Nephron (organoid): Measurements from ENCODE around the gene DEGS1.

Source experiments
- H3K27ac Mint-ChIP-seq, 3 experiments: 2 replicates each; pipeline ENCODE4 v1.8.0; 2020; ENCODE audit warnings: mixed read lengths in 3 of 3, mild to moderate bottlenecking in 2 of 3, moderate library complexity in 1 of 3
- H3K27me3 Mint-ChIP-seq: 2 replicates; pipeline ENCODE4 v1.8.0; 2021; ENCODE audit warnings: low read depth, mild to moderate bottlenecking, moderate library complexity, mixed read lengths
- H3K36me3 Mint-ChIP-seq: 2 replicates; pipeline ENCODE4 v1.8.0; 2020; ENCODE audit warnings: low read depth, mixed read lengths
- H3K4me1 Mint-ChIP-seq: 2 replicates; pipeline ENCODE4 v1.8.0; 2020; ENCODE audit warnings: mixed read lengths
- H3K4me3 Mint-ChIP-seq, 3 experiments: 2 replicates each; pipeline ENCODE4 v1.8.0; 2020; ENCODE audit warnings: mild to moderate bottlenecking in 3 of 3, mixed read lengths in 3 of 3, moderate library complexity in 2 of 3
- H3K9me3 Mint-ChIP-seq: 2 replicates; pipeline ENCODE4 v1.8.0; 2020; ENCODE audit warnings: mixed read lengths
- CTCF ChIP-seq, 3 experiments: fragments of 200-600 bp; sonication (generic); IDR thresholded peaks; one replicate each; pipeline ENCODE4 v1.5.0; 2021; ENCODE audit warnings: antibody characterized with exemption in 3 of 3; ENCODE audit not compliant: unreplicated experiment in 3 of 3

DEGS1 gene

GRCh38 chr1:224168859-224169380 is 14.1 kb upstream of the DEGS1 start:
- TF ChIP-seq CTCF (IDR thresholded peaks at IDR 0.05; ENCODE audit: unreplicated experiment in 3 of 3) = no peak
- H3K27me3 Mint-ChIP-seq = peaks cover 8% of the 10 kb centered on the region
- H3K36me3 Mint-ChIP-seq = no peaks in the 10 kb centered on the region
- H3K4me1 Mint-ChIP-seq = peaks cover 5% of the 10 kb centered on the region
- no peak overlapping the region for H3K4me3 Mint-ChIP-seq
- peaks cover 5% of the 10 kb centered on the region for H3K9me3 Mint-ChIP-seq
- no peak overlapping the region for H3K27ac Mint-ChIP-seq

- Mint-ChIP-seq H3K27me3 (peaks cover 8% of the 10 kb centered on the region), H3K36me3 (no peaks in the 10 kb centered on the region), H3K9me3 (peaks cover 5% of the 10 kb centered on the region), H3K4me3 (no peak overlapping the region), H3K27ac (no peak overlapping the region), H3K4me1 (peaks cover 5% of the 10 kb centered on the region)
- TF ChIP-seq CTCF (IDR thresholded peaks at IDR 0.05; ENCODE audit: unreplicated experiment in 3 of 3) = no peak
Measured at GRCh38 chr1:224169718-224170270, 13.2 kb upstream of the DEGS1 start.

DNA sequence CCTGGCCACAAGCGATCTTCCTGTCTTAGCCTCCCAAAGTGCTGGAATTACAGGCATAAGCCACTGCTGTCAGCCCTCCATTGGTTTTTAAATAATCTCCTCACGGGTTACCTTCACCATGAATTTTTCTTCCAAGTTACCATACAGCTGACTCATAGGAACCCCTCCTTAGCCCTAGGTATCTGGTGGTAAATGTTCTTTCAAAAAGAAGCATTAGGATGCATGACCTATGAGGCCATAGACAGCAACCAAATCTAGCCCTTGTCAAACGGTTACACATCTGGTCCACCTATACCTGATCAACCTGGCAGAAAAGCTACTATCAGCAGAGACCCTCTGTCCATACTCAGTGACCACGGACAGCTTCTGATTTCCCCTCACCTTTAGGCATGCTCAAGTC is 12.7 kb upstream of the DEGS1 start:
- Mint-ChIP-seq H3K4me1 (peaks cover 6% of the 10 kb centered on the region), H3K27me3 (peaks cover 8% of the 10 kb centered on the region), H3K9me3 (peaks cover 5% of the 10 kb centered on the region), H3K27ac (no peak overlapping the region), H3K36me3 (no peaks in the 10 kb centered on the region), H3K4me3 (no peak overlapping the region)
- TF ChIP-seq CTCF (IDR thresholded peaks at IDR 0.05; ENCODE audit: unreplicated experiment in 3 of 3) = no peak

GRCh38 chr1:224170748-224171478 is 12.1 kb upstream of the DEGS1 start:
- peaks cover 5% of the 10 kb centered on the region for H3K9me3 Mint-ChIP-seq
- no peaks in the 10 kb centered on the region for H3K36me3 Mint-ChIP-seq
- H3K27me3 Mint-ChIP-seq = peaks cover 8% of the 10 kb centered on the region
- no peak overlapping the region for H3K4me3 Mint-ChIP-seq
- no peak overlapping the region for H3K27ac Mint-ChIP-seq
- no peak for TF ChIP-seq CTCF (IDR thresholded peaks at IDR 0.05; ENCODE audit: unreplicated experiment in 3 of 3)
- peaks cover 11% of the 10 kb centered on the region for H3K4me1 Mint-ChIP-seq

DNA sequence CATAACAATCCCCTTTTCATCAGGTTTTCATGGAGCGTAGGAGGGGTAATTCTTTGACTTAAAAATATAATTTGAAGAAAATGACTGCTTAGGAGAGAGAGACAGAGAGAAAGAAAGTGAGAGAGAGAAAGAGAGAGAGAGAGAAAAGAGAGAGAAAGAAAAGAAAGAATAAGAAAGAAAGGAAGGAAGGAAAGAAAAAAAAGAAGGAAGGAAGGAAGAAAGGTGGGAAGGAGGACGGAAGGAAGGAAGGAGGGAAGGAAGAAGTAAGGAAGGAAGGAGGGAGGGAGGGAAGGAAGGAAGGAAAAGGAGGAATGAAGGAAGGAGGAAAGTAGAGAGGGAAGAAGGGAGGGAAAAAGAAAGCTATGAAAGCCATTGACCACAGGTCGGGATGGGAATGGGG is 10.8 kb upstream of the DEGS1 start:
- Mint-ChIP-seq H3K27ac (no peak overlapping the region), H3K9me3 (peaks cover 5% of the 10 kb centered on the region), H3K4me1 (peaks cover 11% of the 10 kb centered on the region), H3K4me3 (no peak overlapping the region), H3K36me3 (no peaks in the 10 kb centered on the region), H3K27me3 (peaks cover 8% of the 10 kb centered on the region)
- TF ChIP-seq CTCF (IDR thresholded peaks at IDR 0.05; ENCODE audit: unreplicated experiment in 3 of 3) = no peak

DNA sequence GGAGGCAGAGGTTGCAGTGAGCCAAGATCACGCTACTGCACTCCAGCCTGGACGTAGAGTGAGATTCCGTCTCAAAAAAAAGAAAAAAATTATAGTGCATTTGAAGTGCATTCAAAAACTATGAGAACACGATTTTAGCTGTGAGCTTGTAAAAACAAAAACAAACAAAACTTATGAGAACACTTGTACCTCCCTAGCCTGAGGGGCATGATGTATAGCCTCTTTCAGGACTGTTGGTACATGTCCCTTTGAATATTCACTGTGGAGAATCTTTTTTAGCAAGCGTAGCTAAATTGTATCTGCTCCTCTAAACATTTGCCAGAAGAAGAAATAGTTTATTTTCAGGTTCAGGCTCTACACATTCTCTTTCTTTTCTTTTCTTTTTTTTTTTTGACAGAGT is 9.5 kb upstream of the DEGS1 start:
- no peak overlapping the region for H3K4me3 Mint-ChIP-seq
- H3K9me3 Mint-ChIP-seq = peaks cover 5% of the 10 kb centered on the region
- peaks cover 11% of the 10 kb centered on the region for H3K27me3 Mint-ChIP-seq
- H3K36me3 Mint-ChIP-seq = no peaks in the 10 kb centered on the region
- TF ChIP-seq CTCF (IDR thresholded peaks at IDR 0.05; ENCODE audit: unreplicated experiment in 3 of 3) = no peak
- peaks cover 11% of the 10 kb centered on the region for H3K4me1 Mint-ChIP-seq
- H3K27ac Mint-ChIP-seq = no peak overlapping the region
